Measurements from ENCODE around the gene THOC6. TPM values are rescaled to one million over a fixed set of nuclear protein-coding genes. Genes with fewer than 3 reads are reported as not detected.

The THOC6 gene
- total RNA-seq, 4 donors from 2014 or later, result 10.1 to 42.8 (median 17.6) TPM

DNA sequence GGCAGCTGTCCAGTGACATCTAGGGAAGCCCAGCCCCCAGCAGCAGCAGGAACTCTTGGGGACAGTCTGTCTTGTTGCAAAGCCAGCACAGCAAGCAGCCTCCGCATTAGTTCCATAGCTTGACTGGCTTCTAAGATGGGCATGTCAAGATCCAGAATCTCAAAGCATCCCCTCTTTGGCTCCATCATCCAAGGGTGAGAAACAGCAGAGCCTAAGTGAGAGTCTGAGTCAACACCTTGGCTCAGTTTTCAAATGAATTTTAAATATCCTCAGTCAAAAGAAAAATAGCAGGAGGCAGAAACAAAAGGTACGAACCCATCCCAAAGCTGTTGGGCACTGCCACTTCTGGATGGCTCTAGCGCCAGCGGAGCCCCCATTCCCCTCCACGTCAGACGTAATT is 8.9 kb upstream of the THOC6 start:
- H3K9me3 ChIP-seq, result no peaks in the 10 kb centered on the region
- H3K27me3 ChIP-seq, result peaks cover 53% of the 10 kb centered on the region
- no peaks in the 10 kb centered on the region for H3K36me3 ChIP-seq
- DNase-seq, result no peak
- 90% methylated on average over 6 of the region's 6 CpGs; no CpG with 5 or more reads in 1 of the 2 donors for WGBS, 2 donors (ENCODE audit: low coverage in 1 of 2)
- in situ Hi-C loops (cut with MboI; ENCODE audit: low pct_ligation_motif_present in 1 of 4, low pct_unique_long_range_greater_than_20kb in 1 of 4, low sequenced_read_pairs in 3 of 4), result no loop called here
- peaks cover 3 to 25% (median 10%) of the 10 kb centered on the region in 4 donors for H3K4me1 ChIP-seq
- intact Hi-C loops (cut with DNase I; ENCODE audit: low total_unique reads), result no loop called here
- no peak overlapping the region for H3K4me3 ChIP-seq
- TF ChIP-seq, protein P1, sequence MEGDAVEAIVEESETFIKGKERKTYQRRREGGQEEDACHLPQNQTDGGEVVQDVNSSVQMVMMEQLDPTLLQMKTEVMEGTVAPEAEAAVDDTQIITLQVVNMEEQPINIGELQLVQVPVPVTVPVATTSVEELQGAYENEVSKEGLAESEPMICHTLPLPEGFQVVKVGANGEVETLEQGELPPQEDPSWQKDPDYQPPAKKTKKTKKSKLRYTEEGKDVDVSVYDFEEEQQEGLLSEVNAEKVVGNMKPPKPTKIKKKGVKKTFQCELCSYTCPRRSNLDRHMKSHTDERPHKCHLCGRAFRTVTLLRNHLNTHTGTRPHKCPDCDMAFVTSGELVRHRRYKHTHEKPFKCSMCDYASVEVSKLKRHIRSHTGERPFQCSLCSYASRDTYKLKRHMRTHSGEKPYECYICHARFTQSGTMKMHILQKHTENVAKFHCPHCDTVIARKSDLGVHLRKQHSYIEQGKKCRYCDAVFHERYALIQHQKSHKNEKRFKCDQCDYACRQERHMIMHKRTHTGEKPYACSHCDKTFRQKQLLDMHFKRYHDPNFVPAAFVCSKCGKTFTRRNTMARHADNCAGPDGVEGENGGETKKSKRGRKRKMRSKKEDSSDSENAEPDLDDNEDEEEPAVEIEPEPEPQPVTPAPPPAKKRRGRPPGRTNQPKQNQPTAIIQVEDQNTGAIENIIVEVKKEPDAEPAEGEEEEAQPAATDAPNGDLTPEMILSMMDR (IDR thresholded peaks at IDR 0.05), result no peak
- no peak overlapping the region for H3K27ac ChIP-seq

DNA sequence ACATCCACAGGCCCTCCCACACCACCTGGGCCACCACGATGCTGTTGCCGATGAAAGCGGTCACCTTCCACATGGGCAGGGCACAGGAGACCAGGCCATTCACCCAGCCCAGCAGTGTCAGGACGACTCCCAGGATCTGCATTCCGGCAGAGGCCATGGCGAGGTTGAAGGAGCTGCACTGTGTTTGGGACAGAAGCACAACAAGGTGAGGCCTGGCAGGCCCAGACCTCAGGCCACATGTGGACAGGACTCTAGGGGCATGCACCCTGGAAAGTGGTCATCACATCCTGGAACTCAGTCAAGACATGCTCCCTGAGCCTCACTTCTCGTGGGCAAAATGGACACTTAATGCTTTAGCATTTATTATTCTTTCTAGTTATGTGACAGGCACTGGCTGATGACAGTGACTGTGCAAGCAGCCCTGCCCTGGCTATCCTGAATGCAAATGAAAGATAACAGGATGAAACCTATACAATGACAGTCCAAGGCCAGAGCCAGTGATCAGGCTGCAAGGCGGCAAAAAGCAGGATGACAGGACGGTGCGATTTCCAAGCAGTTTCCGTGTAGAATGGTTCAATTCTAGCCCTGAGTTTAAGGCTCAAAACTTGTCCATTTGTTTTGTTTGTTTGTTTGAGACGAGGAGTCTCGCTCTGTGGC is 7.8 kb upstream of the THOC6 start:
- Histone ChIP-seq H3K27me3 (peaks cover 47% of the 10 kb centered on the region), H3K4me3 (no peak overlapping the region), H3K36me3 (no peaks in the 10 kb centered on the region), H3K27ac (no peak overlapping the region), H3K9me3 (no peaks in the 10 kb centered on the region), H3K4me1 (peaks cover 3 to 28% (median 13%) of the 10 kb centered on the region in 4 donors)
- DNase-seq, result no peak
- TF ChIP-seq, protein P1 (IDR thresholded peaks at IDR 0.05), result no peak
- TF ChIP-seq EP300 (IDR thresholded peaks at IDR 0.05; ENCODE audit: low read depth), result no peak
- 81 to 100% methylated on average over 3 to 12 of the region's 13 CpGs for WGBS, 2 donors (ENCODE audit: low coverage in 1 of 2)
- intact Hi-C loops (cut with DNase I; ENCODE audit: low total_unique reads), result no loop called here
- in situ Hi-C loops (cut with MboI; ENCODE audit: low pct_ligation_motif_present in 1 of 4, low pct_unique_long_range_greater_than_20kb in 1 of 4, low sequenced_read_pairs in 3 of 4), result no loop called here

DNA sequence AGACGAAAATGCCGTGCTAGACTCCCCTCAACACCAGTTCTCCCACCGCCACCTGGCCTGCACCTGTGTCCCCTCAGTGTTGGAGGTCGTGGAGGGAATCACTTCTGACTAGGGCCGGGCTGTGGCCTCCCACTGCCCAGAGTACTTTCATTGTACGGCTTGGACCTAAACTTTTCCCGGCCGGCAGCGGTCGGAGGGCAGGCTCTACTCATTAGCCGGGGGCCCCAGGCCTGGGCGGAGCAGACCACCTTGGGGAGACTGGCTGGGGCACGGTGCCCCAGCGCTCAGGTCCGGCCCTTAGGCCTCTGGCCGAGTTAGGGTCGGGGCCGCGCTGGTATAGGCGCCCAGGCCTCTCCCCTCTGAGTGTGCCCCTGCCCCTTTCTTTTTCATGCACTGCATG is 6.5 kb upstream of the THOC6 start:
- peaks cover 39% of the 10 kb centered on the region for H3K27me3 ChIP-seq
- no peaks in the 10 kb centered on the region for H3K36me3 ChIP-seq
- H3K27ac ChIP-seq, result no peak overlapping the region
- DNase-seq, result no peak
- in situ Hi-C loops (cut with MboI; ENCODE audit: low pct_ligation_motif_present in 1 of 4, low pct_unique_long_range_greater_than_20kb in 1 of 4, low sequenced_read_pairs in 3 of 4) (no loop called here), intact Hi-C loops (cut with DNase I; ENCODE audit: low total_unique reads) (no loop called here)
- H3K4me1 ChIP-seq, result peaks cover 14 to 37% (median 26%) of the 10 kb centered on the region in 4 donors
- TF ChIP-seq POLR2AphosphoS5 (IDR thresholded peaks at IDR 0.05) (no peak), EP300 (IDR thresholded peaks at IDR 0.05; ENCODE audit: low read depth) (no peak), POLR2A (IDR thresholded peaks at IDR 0.05) (no peak)
- TF ChIP-seq, protein P1 (IDR thresholded peaks at IDR 0.05), result no peak
- H3K9me3 ChIP-seq, result no peaks in the 10 kb centered on the region
- H3K4me3 ChIP-seq, result no peak overlapping the region
- 70% methylated on average over 19 of the region's 20 CpGs; no CpG with 5 or more reads in 1 of the 2 donors for WGBS, 2 donors (ENCODE audit: low coverage in 1 of 2)

DNA sequence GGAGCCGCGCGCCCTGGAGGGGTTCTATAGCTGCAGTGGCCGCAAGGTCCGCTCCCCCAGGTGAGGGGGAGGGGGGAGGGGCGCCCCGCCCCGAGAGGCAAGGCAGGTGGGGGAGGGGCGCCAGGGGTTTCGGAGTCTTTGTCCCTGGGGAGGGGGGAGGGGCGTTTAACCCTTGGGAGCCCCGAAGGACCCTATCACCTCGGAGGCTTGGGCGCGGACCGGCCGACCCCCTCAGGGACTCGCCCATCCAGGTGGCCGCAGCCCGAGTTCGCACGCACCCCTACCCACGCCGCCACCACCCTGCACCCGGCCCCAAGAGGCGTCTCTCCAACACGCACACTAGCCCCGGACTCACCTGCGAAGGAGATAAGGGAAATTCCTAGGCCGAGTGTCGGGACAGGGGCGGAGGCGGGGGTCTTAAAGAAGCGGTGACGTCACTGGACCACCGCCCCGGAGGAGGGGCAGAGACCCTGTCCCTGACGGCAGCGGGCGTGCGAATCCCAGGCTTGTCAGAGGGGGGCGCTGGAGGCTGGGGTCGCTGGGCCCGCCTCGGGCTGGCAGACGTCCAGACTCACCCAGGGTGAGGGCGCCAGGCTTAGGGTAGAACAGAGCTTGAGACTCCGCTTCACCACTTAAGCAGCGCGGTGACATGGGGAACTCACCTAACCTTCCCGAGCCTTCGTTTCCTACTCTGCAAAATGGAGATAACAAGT is 5.9 kb upstream of the THOC6 start, which contains the start of gene CLDN6:
Gene CLDN6, minus strand, starts transcription at position 390 of the 713 bp plus-strand sequence. CDS start 2,162 bp downstream, outside the sequence.
- Histone ChIP-seq H3K36me3 (no peaks in the 10 kb centered on the region), H3K27ac (no peak within 1 kb of the TSS), H3K4me3 (no peak within 1 kb of the TSS), H3K9me3 (no peaks in the 10 kb centered on the region), H3K27me3 (peaks cover 32% of the 10 kb centered on the region), H3K4me1 (peaks cover 20 to 38% (median 32%) of the 10 kb centered on the region in 4 donors)
- intact Hi-C loops (cut with DNase I; ENCODE audit: low total_unique reads), result no loop called here
- no peak for TF ChIP-seq POLR2AphosphoS5 (IDR thresholded peaks at IDR 0.05)
- TF ChIP-seq, protein P1 (IDR thresholded peaks at IDR 0.05), result no peak
- no peak for TF ChIP-seq EP300 (IDR thresholded peaks at IDR 0.05; ENCODE audit: low read depth)
- no peak for TF ChIP-seq POLR2A (IDR thresholded peaks at IDR 0.05)
- in situ Hi-C loops (cut with MboI; ENCODE audit: low pct_ligation_motif_present in 1 of 4, low pct_unique_long_range_greater_than_20kb in 1 of 4, low sequenced_read_pairs in 3 of 4), result no loop called here
- WGBS, 2 donors (ENCODE audit: low coverage in 1 of 2), result 20% methylated on average over 32 of the region's 52 CpGs; no CpG with 5 or more reads in 1 of the 2 donors
- peak; percentile 32 for DNase-seq

Data from transverse colon (tissue), 4 donors.